GM18507 (cell line): Measurements from ENCODE around the gene BCL11A.

Source experiments
- DNase-seq: peaks from one replicate; pipeline ENCODE4 v3.0.0; 2011; ENCODE audit warnings: low read depth; ENCODE audit not compliant: insufficient read length; ENCODE audit errors: extremely low spot score
- FAIRE-seq: peaks from 2 replicates; lab custom pipeline; 2011; peaks lifted over from hg19 to GRCh38; lab: Jason Lieb, UNC

Gene BCL11A

DNA sequence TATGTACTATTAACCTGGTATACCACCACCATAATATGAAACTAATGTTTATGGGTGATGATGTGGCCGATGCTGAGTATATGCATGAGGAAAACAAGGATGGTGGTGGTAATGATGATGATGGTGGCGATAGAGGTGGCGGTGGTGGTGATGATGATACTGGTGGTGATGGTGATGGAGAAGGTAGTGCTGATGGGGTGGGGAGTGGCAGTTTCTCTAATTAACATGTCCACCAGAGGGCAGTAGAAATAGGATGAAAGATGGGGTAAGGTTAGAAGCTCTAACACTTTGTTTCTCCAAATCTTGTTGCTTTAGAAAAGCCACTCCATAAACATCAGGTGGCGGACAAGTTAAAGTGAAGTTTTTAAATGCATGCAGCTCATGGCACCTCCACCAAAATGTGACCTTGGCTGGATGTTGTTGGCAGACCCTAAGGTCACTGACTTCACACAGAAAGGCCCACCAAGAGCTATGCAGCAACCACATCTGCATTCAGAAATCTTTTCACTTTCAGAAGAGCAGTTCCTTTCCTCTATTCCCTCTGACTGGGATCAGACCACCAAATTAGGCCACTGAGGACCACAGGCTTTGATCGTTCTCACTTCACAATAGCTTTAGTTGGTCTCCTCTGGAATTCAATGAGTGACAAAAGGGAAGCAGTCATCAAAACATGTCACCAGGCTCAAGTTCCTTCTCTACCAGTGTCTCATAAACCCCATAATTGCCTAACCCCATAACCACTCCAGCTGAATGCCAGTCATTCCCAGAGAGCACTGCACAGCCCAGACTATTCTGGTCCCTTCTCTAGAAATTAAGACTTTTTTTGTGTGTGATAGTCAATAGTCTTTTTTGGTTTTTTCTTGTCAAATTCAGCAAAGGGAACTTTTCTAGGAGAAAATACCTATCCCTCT, 7.5 kb upstream of the BCL11A start:
- FAIRE-seq (peak; percentile 81), DNase-seq (no peak)

DNA sequence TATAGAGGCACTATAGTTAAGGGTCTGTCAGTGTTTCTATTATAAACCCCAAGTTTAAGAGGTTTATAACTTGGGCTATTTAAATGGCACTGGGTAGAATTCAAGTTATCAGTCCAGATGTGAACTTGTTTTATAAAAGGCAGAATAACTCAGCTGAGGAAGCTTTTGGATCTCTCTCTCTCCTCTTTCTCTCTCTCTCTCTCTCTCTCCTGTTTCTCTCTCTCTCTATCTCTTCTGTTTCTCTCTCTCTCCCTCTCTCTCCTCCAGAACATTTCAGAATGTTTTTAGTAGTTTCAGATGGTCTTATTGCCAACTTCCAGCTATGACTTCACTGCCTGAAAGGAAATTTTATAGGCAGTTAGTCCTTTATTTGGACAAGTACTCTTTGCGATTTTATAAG, 6.4 kb upstream of the BCL11A start:
- no peak for DNase-seq
- no peak for FAIRE-seq

DNA sequence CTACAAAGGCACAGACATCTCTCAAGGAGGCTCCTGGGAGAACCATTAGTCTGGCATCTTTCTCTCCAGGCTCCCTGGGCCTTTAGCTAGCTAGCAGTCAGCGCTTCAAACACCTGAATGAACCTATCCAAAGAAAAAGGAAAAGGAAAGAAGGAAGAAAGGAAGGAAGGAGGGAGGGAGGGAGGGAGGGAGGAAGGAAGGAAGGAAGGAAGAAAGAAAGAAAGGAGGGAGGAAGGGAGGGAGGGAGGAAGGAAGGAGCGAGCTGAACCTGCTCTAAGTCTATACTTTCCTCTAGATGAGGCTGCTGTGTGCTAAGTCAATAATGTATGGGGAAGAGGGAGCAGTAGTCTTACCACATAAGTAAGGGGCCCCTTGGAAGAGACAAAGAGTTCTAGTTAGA, 5.1 kb upstream of the BCL11A start:
- FAIRE-seq (no peak), DNase-seq (no peak)

DNA sequence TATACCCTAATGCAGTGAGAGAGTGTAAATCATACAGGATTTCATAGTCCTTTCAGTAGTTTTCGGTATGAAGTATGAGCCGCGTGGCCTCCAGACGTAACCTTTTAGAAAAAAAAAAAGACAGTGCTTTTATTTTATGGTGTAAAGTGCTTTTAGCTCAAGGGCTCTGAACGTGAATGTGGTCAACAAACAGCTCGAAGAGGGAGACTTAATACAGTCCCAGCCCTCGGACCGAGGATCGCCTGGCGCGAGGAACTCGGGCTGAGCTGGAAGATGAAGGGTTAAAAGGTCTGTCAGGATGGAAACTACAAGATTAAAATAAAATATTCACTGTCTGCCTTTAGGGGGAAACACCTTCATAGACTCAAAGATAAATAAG, 4.0 kb upstream of the BCL11A start:
- DNase-seq: no peak
- FAIRE-seq: no peak

DNA sequence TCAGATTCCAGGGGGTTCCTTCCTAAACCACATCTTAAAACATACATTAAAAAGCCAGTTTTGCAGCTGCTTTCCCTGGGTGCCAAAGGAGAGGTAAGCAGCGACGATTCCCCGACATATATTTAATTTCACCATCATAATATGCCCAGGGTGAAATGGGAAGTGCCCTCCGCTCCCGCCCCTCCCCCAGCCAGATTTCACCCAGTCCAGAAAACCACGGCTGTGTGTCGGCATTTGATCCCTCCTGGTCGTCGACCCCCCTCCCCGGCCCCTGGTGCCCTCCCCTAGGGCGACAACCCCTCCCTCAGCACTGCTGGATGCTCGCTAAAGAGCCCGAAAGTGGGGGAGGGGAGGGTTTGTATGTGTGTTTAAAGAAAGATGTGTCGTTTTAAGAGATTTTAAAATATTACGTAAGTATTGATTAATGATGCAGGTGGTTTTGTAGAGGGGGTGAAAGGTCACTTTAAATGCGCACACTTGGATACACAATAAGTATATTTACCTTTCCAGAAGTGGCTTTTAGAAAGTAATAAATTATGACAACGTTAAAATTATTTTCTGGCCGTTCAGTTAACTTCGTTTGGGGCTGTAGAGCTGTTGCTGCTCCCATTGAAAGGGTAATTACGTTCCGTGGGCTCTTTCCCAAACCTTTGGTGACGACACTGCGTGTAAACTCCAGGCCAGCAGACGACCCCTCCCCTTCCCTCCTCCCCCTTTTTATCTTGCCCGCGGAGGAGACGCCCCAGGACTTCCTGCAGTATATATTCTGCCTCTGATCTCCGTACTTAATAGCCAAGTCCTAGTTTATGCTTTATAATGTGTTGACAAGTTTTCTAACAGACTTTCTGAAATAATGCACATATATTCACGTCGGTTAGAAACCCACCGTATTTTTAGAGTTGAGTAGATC, 3.4 kb upstream of the BCL11A start:
- DNase-seq (no peak), FAIRE-seq (no peak)

- FAIRE-seq: no peak
- no peak for DNase-seq
Observed at GRCh38 chr2:60556175-60556574, 2.7 kb upstream of the BCL11A start.

DNA sequence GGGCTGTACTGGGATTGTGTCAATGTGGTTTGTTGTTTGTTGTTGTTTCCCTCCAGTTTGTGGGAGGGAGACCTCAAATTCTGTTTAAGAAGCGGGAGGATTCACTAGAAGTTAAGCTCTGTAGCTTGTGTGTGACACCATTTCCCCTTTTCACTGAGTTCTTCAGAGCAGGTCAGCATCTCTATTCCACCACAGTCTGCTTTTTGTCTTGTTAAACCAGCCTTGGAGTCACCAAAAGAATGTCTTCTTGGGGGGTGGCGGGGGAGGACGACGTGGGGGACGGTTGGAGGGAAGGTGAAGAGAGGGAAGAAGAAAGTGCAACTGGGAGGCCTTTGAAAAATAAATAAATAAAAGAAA, 2.3 kb upstream of the BCL11A start:
- FAIRE-seq (no peak), DNase-seq (no peak)

DNA sequence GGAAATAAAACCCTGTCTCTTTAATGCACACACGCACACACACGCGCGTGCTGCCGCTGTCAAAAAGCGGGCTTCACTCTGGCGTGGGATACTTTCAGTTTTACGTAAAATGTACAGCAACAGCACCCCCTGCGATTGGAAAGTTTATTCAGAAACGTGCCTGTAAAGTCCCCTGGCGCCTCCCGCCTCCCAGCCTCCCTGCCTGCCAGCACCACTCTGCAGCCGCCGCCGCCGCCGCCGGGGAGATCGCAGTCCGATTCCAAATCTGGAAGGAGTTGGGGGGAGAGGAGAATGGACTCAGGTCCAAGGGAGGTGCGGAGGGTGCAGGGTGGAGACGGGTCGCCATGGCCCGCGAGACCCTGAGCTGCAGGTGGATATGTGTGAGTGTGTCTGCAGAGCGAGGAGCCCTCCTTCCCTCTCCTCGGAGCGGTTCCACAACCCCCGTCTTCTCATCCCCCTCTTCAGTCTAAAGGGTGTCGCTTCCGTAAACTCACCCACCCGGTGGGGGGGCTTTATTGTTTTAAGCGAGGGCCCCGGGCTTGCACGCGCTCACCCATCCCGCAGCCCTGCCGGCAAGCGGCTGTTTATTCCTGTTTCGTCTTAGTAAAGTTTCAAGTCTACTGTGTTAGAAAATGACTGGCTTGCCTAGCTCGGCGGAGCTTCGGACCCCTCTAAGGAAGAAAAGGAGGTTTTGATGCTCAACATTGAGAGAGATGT, 1.8 kb upstream of the BCL11A start:
- DNase-seq (no peak), FAIRE-seq (peak; percentile 78)

DNA sequence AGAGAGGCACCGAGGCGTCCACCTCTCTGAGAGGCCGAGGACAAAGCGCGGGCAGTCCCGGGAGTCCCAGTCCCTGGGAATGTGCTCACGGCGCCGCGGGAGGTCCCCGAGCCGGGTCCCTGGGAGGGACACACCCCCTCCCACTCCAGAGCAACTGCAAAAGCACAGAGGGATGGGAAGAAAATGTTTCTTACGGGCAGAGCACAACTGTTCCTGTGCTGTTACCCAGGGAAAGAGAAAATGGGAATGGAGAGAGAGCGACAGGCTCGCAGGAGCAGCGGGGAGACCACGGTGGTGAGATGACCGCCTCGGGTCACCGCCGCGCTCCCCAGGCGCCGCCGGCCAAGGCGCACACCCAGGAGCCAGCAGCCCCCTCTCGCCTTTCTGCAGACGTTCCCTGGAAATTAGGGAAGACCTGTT, 1.2 kb upstream of the BCL11A start:
- FAIRE-seq (no peak), DNase-seq (no peak)

DNA sequence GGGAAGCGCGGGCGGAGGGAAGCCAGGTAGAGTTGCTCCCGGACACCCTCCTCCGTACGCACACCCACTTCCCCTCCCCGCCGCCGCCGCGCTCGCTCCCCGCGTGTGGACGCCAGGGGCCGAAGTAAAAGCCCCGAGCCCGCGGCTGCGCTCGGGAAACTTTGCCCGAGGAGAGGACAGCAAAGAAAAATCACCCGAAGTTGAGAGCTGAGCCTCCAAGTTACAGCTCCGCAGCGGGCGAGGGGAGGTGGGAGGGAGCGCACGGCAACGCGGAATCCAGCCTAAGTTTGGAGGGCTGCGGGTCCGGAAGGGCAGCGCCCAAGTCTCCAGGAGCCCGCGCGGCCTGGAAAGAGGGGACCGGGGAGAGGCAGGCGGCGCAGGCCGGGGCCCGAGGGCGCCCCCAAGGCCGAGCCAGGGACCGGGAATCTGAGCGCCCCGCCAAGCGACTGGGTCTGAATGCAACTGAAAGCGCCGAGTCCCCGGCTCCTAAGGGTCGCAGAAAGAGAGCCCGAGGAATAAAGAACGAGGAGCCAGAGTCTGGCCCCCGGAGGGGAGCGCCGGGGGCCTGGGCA, 706 bp upstream of the BCL11A start:
- FAIRE-seq (peak; percentile 33), DNase-seq (no peak)

- DNase-seq (no peak), FAIRE-seq (no peak)
Observed at GRCh38 chr2:60552851-60553494, 481 bp downstream of the BCL11A start.

DNA sequence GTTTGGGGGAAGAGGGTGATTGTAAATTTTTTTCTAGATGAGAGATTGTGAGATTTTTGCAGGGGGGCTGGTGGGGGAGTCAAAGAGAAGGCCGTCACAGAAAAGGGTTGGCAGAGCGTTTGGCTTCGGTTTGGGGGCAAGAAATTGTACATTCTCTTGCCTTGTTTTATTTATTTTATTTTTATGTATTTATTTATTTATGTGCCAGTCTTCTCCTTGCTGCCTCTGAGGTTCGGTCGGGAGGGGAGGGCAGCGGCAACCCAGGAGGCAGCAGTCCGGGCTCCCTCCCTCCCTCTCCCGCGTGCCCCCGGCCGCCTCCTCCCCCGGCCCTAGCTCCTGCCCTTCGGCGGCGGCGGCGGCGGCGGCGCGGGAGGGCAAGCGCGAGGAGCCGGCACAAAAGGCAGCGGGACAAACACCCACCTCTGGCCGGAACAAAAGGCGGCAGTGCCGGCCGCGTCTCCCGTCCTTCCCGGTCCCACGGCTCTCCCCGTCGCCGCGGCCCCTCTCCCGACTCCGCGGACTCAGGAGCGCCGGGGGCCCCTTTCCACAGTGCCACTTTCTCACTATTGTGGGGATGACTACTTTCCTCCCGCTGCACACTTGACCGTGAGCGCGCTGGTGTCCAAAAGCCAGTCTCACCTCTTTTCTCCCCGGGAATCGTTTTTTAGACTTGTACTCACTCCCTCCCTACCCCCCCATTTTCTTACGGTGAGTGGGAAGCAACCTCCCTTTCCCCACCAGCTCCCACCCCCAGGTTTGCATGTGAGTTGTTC, 1.2 kb downstream of the BCL11A start:
- no peak for DNase-seq
- FAIRE-seq: no peak

- no peak for DNase-seq
- FAIRE-seq: no peak
Observed at GRCh38 chr2:60551240-60552077, 2.0 kb downstream of the BCL11A start.

- FAIRE-seq: no peak
- no peak for DNase-seq
Observed at GRCh38 chr2:60550984-60551239, 2.5 kb downstream of the BCL11A start.

- no peak for DNase-seq
- peak; percentile 85 for FAIRE-seq
Observed at GRCh38 chr2:60550178-60550983, 3.1 kb downstream of the BCL11A start.

- DNase-seq (no peak), FAIRE-seq (no peak)
Observed at GRCh38 chr2:60549928-60550177, 3.6 kb downstream of the BCL11A start.

DNA sequence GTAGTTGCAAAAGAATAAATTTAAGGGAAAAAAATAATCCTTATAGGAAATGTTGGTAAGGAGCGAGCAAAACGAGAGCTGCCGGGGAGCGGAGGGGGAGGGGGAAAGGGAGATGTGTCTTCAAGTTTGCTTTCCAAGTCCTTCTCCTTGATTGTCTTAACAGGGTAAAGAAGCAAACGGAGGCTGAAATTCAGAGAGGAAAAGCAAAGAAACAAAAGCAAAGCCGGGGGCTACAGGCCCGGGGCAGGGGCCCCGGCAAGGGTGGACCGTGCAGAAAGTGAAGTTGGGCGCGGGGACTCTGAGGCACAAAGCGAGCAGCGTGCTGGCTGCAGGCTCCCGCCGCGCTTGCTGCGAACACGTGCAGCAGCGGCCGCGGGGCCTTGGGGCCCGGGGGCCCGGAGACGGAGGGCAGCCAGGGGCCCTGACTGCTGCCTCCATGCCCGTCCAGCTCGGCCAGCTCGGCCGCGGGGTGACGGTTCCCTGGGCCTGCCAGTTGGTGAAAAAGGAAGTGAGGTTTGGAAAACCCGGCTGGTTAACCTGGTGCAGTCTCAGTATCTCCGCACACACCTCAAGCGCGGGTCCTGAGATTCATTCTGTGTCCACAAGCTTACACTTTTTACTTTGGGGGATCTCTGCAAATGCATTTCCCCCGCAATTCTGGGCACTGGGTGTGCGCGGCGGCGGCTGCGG, 4.1 kb downstream of the BCL11A start:
- DNase-seq (no peak), FAIRE-seq (no peak)
